OCI-LY3 (cell line): ENCODE data around the gene OR6T1.

ENCODE experiments used
- H2AFZ ChIP-seq: fragments of 200-600, 300-600 bp; shearing (Covaris generic); 2 replicates; pipeline ENCODE4 v1.6.0; 2014; ENCODE audit warnings: antibody characterized with exemption, low read depth, low read length
- H3K27ac ChIP-seq: fragments of 200-600, 300-600 bp; sonication (generic); 2 replicates; pipeline ENCODE4 v1.5.1; 2014; ENCODE audit warnings: mild to moderate bottlenecking, low read length, moderate library complexity, mixed read lengths
- H3K27me3 ChIP-seq: fragments of 200-600, 300-600 bp; sonication (generic); 2 replicates; pipeline ENCODE4 v1.6.1; 2014; ENCODE audit warnings: low read depth, low read length, mixed read lengths
- H3K36me3 ChIP-seq: fragments of 200-600, 300-600 bp; sonication (generic); replicated peaks from 2 replicates; pipeline ENCODE3; 2014; ENCODE audit warnings: low read depth, low read length, mixed read lengths
- H3K4me1 ChIP-seq: fragments of 300-600, 200-600 bp; sonication (generic); 2 replicates; pipeline ENCODE4 v1.6.1; 2014; ENCODE audit warnings: low read length, mixed read lengths
- H3K4me2 ChIP-seq: fragments of 200-600, 300-600 bp; sonication (generic); 2 replicates; pipeline ENCODE4 v1.6.1; 2014; ENCODE audit warnings: low read length, mixed read lengths
- H3K4me3 ChIP-seq: fragments of 300-600, 200-600 bp; sonication (generic); 2 replicates; pipeline ENCODE4 v1.5.1; 2014; ENCODE audit warnings: antibody characterized with exemption, mild to moderate bottlenecking, low read length, moderate library complexity
- H3K79me2 ChIP-seq: fragments of 300-600, 200-600 bp; shearing (Covaris generic); 2 replicates; pipeline ENCODE4 v1.6.1; 2014; ENCODE audit warnings: mild to moderate bottlenecking, low read length, mixed read lengths
- H3K9ac ChIP-seq: fragments of 300-600, 200-600 bp; shearing (Covaris generic); 2 replicates; pipeline ENCODE4 v1.6.0; 2014; ENCODE audit warnings: mild to moderate bottlenecking, low read length, moderate library complexity
- H3K9me3 ChIP-seq: fragments of 200-600, 300-600 bp; shearing (Covaris generic); 2 replicates; pipeline ENCODE4 v1.6.1; 2014; ENCODE audit warnings: low read length, mixed read lengths; ENCODE audit not compliant: insufficient read depth
- H4K20me1 ChIP-seq: fragments of 200-600, 300-600 bp; sonication (generic); 2 replicates; pipeline ENCODE4 v1.6.1; 2016; ENCODE audit warnings: low read length, mixed read lengths; ENCODE audit not compliant: insufficient read depth
- EZH2phosphoT487 ChIP-seq: fragments of 200-600 bp; shearing (Covaris generic); IDR thresholded peaks from 2 replicates; pipeline ENCODE4 v1.6.1; 2018; ENCODE audit warnings: antibody characterized with exemption, mixed run types, low read depth
- TF ChIP-seq, protein P1 (sequence below): fragments of 200-600, 300-600 bp; sonication (generic); IDR thresholded peaks from 2 replicates; pipeline ENCODE4 v1.5.1; 2014; ENCODE audit warnings: antibody characterized with exemption, low read length, low read depth

Gene OR6T1

DNA sequence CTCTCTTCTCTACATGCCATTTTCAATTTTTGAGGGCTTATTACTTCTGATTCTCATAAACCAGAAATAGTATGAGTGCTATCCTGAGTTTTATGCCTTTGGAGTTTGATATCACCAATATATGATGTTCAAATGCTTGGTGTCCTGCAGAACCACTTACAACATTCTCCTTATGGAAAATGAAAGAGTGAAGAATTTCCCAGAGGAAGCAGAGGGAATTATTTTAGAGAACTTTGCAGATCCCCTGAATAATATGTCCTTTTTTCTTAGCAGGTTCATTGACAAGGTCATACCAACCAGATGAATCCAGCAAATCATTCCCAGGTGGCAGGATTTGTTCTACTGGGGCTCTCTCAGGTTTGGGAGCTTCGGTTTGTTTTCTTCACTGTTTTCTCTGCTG lies 4.3 kb downstream of the OR6T1 start, which contains the start of gene OR4D5:
TSS of gene OR4D5 (plus strand) at position 301 of the 400 bp plus-strand sequence. CDS start at position 301, 0 bp downstream.
- no peaks in the 10 kb centered on the region for H3K36me3 ChIP-seq
- no peaks in the 10 kb centered on the region for H3K79me2 ChIP-seq
- no peaks in the 10 kb centered on the region for H4K20me1 ChIP-seq
- H3K9ac ChIP-seq, result no peak within 1 kb of the TSS
- no peaks in the 10 kb centered on the region for H3K27me3 ChIP-seq
- no peak within 1 kb of the TSS for H3K27ac ChIP-seq
- TF ChIP-seq, protein P1, sequence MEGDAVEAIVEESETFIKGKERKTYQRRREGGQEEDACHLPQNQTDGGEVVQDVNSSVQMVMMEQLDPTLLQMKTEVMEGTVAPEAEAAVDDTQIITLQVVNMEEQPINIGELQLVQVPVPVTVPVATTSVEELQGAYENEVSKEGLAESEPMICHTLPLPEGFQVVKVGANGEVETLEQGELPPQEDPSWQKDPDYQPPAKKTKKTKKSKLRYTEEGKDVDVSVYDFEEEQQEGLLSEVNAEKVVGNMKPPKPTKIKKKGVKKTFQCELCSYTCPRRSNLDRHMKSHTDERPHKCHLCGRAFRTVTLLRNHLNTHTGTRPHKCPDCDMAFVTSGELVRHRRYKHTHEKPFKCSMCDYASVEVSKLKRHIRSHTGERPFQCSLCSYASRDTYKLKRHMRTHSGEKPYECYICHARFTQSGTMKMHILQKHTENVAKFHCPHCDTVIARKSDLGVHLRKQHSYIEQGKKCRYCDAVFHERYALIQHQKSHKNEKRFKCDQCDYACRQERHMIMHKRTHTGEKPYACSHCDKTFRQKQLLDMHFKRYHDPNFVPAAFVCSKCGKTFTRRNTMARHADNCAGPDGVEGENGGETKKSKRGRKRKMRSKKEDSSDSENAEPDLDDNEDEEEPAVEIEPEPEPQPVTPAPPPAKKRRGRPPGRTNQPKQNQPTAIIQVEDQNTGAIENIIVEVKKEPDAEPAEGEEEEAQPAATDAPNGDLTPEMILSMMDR, result no peak
- no peak for TF ChIP-seq EZH2phosphoT487
- no peak within 1 kb of the TSS for H3K4me2 ChIP-seq
- H3K4me3 ChIP-seq, result no peak within 1 kb of the TSS
- no peaks in the 10 kb centered on the region for H3K4me1 ChIP-seq
- no peaks in the 10 kb centered on the region for H3K9me3 ChIP-seq
- no peak within 1 kb of the TSS for H2AFZ ChIP-seq

DNA sequence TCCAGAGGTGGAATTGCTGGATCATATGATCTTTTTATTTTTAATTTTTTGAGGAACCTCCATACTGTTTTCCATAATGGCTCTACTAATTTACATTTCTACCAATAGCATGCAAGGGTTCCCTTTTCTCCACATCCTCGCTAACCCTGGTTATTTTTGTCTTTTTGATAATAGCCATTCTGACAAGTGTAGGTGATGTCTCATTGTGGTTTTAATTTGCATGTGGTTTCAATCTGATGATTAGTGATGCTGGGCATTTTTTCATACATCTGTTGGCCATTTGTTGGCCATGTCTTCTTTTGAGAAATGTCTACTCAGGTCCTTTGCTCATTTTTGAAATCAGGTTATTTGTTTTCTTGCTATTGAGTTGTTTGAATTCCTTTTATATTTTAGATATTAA lies 19.6 kb downstream of the OR6T1 start:
- TF ChIP-seq EZH2phosphoT487, result no peak
- TF ChIP-seq, protein P1, result no peak
- no peak overlapping the region for H3K27ac ChIP-seq

DNA sequence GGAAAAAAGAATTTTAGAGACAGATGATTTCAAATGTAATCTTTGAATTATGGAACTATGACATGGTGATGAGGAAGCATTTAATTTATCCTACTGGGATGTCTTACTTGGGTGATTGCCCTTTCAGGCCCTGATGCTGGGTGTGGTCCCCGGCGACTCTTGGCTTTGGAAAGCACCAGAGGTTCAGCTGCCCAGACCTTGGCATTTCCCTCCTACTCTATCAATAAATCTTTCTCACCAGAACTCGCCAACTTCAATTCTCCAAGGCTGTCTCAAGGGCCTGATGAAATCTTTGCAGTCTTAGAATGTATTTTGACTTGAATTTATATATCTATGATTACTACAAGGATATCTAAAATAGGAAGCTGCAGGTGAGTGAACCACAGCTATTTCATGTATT lies 22.7 kb downstream of the OR6T1 start:
- no peak overlapping the region for H3K9ac ChIP-seq
- no peaks in the 10 kb centered on the region for H3K79me2 ChIP-seq
- no peaks in the 10 kb centered on the region for H3K4me1 ChIP-seq
- no peaks in the 10 kb centered on the region for H3K27me3 ChIP-seq
- no peak overlapping the region for H3K27ac ChIP-seq
- no peak overlapping the region for H3K4me3 ChIP-seq
- H3K9me3 ChIP-seq, result no peaks in the 10 kb centered on the region
- H3K4me2 ChIP-seq, result no peak overlapping the region
- H3K36me3 ChIP-seq, result no peaks in the 10 kb centered on the region
- H4K20me1 ChIP-seq, result no peaks in the 10 kb centered on the region
- H2AFZ ChIP-seq, result no peak overlapping the region
- TF ChIP-seq, protein P1, result no peak
- no peak for TF ChIP-seq EZH2phosphoT487

More for the DNA sequence above, 19.6 kb downstream of the OR6T1 start:
- H3K27me3 ChIP-seq, result no peaks in the 10 kb centered on the region
- H3K79me2 ChIP-seq, result no peaks in the 10 kb centered on the region
- H3K4me3 ChIP-seq, result no peak overlapping the region
- H3K36me3 ChIP-seq, result no peaks in the 10 kb centered on the region
- H3K4me2 ChIP-seq, result no peak overlapping the region
- no peaks in the 10 kb centered on the region for H3K4me1 ChIP-seq
- no peak overlapping the region for H2AFZ ChIP-seq
- no peaks in the 10 kb centered on the region for H3K9me3 ChIP-seq
- H3K9ac ChIP-seq, result no peak overlapping the region
- no peaks in the 10 kb centered on the region for H4K20me1 ChIP-seq

DNA sequence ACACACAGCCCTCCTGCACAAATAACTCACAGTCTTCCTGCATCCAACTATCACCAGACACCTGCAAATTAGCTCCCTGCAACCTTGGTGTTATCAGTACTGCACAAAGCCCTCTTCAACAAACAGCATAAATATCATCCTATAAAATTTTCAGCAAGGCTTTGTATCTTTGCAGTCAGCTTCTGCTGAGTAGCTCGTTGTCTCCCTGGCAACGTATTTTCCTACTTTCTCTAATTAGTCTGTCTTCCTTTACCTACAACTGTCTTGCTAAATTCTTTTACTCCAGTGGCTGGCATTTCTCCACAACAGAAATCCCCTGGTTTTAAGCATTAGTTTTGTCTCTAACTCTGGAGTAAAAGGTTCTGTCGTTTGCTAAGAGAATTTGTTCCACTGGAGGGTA lies 37.8 kb downstream of the OR6T1 start:
- no peaks in the 10 kb centered on the region for H3K9me3 ChIP-seq
- no peak overlapping the region for H3K9ac ChIP-seq
- H2AFZ ChIP-seq, result no peak overlapping the region
- no peaks in the 10 kb centered on the region for H4K20me1 ChIP-seq
- no peaks in the 10 kb centered on the region for H3K36me3 ChIP-seq
- no peak for TF ChIP-seq EZH2phosphoT487
- TF ChIP-seq, protein P1, result no peak
- H3K27me3 ChIP-seq, result no peaks in the 10 kb centered on the region
- H3K27ac ChIP-seq, result no peak overlapping the region
- H3K4me1 ChIP-seq, result peaks cover 11% of the 10 kb centered on the region
- no peak overlapping the region for H3K4me3 ChIP-seq
- H3K79me2 ChIP-seq, result no peaks in the 10 kb centered on the region
- no peak overlapping the region for H3K4me2 ChIP-seq
